BE2C (cell line): ENCODE results near the gene PPP1R14D.

Experiments used
- DNase-seq: peaks from one replicate; pipeline ENCODE4 v3.0.0-alpha.2; 2020
- H3K27me3 ChIP-seq: fragments of 250-450 bp; sonication (Bioruptor Pico); 2 replicates; pipeline ENCODE4 v1.5.1; 2020; ENCODE audit warnings: mild to moderate bottlenecking
- H3K36me3 ChIP-seq: fragments of 250-450 bp; sonication (Bioruptor Pico); 2 replicates; pipeline ENCODE4 v1.5.1; 2020; ENCODE audit warnings: mild to moderate bottlenecking
- H3K4me1 ChIP-seq: fragments of 250-450 bp; sonication (Bioruptor Pico); 2 replicates; pipeline ENCODE4 v1.5.1; 2020
- H3K4me3 ChIP-seq: 2 replicates; pipeline ENCODE4 v1.5.1; 2011; ENCODE audit warnings: low read depth, low read length
- H3K9me3 ChIP-seq: fragments of 250-450 bp; sonication (Bioruptor Pico); 2 replicates; pipeline ENCODE4 v1.5.1; 2020
- TF ChIP-seq, protein P1 (sequence below): IDR thresholded peaks from 2 replicates; pipeline ENCODE4 v1.5.1; 2012; ENCODE audit warnings: mild to moderate bottlenecking, low read depth, low read length

The PPP1R14D gene

DNA sequence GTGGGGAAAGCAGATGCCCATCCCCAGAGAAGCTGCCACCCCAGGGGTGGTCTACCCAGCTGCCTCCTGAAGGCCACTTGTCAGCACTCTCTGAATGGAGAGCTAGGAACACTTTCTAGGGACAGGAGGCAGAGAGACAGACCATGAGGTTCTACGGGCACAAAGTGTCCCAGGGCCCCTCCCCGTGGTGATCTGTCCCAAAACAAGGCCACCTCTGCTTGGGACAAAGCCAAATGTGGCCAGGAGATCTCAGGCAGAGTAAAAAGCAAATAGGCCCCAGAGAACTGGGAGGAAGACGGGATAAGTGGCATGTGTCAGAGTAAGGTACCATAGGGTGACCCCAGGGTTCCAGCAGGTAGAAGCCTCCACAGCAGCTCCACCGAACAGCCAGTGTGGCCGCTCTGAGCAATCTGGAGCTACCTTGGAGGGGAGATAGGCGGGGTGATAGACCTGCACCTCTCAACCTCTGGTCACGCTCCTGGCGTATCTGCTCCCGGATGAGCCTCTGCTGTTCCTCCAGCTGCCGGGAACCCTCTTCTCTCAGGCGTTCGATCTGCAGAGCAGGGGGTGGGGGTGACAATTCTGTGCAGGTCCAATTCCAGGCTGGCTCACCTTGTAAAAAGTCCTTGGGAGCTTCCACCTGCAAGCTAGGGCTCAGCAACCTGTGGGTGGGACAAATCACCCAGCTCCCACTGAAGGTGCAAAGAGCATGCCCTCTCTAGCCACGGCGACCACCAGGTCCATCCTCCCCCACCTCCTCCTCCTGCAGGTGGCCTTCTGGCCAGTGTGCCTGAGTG lies 52.6 kb downstream of the PPP1R14D start:
- peaks cover 38% of the 10 kb centered on the region for H3K36me3 ChIP-seq
- H3K4me1 ChIP-seq, result peaks cover 4% of the 10 kb centered on the region; the same call in 1 of the 2 replicates
- TF ChIP-seq, protein P1, sequence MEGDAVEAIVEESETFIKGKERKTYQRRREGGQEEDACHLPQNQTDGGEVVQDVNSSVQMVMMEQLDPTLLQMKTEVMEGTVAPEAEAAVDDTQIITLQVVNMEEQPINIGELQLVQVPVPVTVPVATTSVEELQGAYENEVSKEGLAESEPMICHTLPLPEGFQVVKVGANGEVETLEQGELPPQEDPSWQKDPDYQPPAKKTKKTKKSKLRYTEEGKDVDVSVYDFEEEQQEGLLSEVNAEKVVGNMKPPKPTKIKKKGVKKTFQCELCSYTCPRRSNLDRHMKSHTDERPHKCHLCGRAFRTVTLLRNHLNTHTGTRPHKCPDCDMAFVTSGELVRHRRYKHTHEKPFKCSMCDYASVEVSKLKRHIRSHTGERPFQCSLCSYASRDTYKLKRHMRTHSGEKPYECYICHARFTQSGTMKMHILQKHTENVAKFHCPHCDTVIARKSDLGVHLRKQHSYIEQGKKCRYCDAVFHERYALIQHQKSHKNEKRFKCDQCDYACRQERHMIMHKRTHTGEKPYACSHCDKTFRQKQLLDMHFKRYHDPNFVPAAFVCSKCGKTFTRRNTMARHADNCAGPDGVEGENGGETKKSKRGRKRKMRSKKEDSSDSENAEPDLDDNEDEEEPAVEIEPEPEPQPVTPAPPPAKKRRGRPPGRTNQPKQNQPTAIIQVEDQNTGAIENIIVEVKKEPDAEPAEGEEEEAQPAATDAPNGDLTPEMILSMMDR, result no peak

DNA sequence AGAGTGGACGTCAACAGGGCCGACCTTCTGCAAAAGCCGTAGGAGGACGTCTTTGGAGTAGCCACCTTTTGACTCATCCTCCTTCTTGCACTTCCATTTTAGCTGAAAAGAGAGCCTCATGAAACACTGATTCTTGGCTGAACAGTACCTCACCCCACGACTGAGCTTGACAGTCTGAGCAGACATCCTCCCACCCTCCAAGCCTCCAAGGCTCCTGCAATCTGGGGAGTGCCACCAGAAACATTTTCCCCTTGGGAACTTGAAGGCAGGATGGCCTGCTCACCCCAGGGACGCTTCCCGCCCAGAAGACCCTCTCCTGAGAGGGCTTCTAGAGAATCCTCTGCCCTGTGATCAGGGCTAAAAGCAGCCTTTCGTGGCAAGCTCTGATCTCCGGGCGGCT lies 53.5 kb downstream of the PPP1R14D start:
- Histone ChIP-seq H3K4me3 (no peak overlapping the region), H3K36me3 (peaks cover 38% of the 10 kb centered on the region), H3K27me3 (no peaks in the 10 kb centered on the region), H3K9me3 (no peaks in the 10 kb centered on the region), H3K4me1 (peaks cover 12% of the 10 kb centered on the region)
- TF ChIP-seq, protein P1, result no peak
- no peak for DNase-seq

More for the DNA sequence above, 52.6 kb downstream of the PPP1R14D start:
- no peak overlapping the region for H3K4me3 ChIP-seq
- DNase-seq, result no peak
- H3K27me3 ChIP-seq, result no peaks in the 10 kb centered on the region
- H3K9me3 ChIP-seq, result no peaks in the 10 kb centered on the region

DNA sequence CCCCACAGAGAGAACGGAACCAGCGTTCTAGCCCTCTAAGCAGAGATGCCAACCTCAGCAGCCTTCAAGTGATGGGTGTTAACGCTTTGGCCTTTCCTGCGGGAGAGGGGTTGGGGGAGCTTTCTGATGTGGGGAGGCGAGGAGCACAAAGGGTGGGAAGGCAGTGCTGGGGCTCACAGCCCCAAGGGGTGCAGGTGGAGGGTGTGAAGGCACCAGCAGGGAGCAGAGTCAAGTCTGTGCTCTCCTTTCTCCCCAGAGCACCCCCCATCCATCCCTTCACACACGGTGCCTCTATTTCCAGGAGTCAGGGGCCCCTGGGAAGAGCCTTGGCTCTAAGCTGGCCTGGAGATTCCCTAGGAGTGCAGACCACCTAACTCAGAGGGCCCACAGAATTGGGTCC lies 54.6 kb downstream of the PPP1R14D start:
- Histone ChIP-seq H3K9me3 (no peaks in the 10 kb centered on the region), H3K4me1 (peaks cover 23% of the 10 kb centered on the region), H3K4me3 (no peak overlapping the region), H3K36me3 (peaks cover 28% of the 10 kb centered on the region), H3K27me3 (no peaks in the 10 kb centered on the region)
- DNase-seq, result no peak
- TF ChIP-seq, protein P1, result no peak

DNA sequence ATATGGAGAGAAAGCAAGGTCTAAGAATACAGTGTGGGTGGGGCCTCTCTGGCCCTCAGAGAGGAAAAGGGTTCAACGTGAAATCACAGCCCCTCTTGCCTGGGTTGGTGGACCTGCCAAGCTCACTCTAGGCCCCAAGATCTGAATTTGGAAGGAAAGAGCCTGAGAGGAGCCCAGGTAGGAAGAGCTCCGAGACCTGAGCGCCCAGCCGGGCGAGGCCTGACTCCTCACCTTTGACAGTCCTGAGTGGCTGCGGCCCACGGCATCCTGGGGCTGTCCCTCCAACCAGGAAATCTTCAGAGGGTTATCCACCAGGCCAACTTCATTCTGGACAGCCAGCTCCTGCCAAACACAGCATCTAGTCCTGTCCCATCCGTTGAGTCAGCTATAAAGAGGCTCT lies 55.0 kb downstream of the PPP1R14D start:
- Histone ChIP-seq H3K27me3 (no peaks in the 10 kb centered on the region), H3K4me3 (no peak overlapping the region), H3K4me1 (peaks cover 27% of the 10 kb centered on the region), H3K9me3 (no peaks in the 10 kb centered on the region), H3K36me3 (peaks cover 24% of the 10 kb centered on the region)
- no peak for DNase-seq
- TF ChIP-seq, protein P1, result no peak

DNA sequence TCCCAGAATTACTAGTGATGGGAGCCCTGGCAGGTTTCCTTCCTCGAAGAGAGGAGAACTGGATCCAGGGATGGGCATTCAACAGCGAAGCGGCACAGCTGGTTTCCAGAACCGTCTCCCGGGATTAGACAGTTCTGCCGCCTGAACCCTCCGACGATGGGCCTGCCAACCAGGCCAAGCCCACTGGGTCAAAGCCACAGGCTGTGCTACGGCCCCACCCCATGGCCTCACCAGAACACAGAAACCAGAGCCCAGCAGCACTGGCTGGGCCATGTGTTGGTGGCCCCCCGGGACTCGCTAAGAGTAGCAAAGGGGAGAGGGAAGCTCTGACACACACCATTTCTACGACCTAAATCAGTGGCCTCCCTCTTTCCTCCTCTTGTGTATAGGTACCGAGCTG lies 56.5 kb downstream of the PPP1R14D start:
- Histone ChIP-seq H3K4me3 (no peak overlapping the region), H3K4me1 (peaks cover 30% of the 10 kb centered on the region)
- TF ChIP-seq, protein P1, result no peak

DNA sequence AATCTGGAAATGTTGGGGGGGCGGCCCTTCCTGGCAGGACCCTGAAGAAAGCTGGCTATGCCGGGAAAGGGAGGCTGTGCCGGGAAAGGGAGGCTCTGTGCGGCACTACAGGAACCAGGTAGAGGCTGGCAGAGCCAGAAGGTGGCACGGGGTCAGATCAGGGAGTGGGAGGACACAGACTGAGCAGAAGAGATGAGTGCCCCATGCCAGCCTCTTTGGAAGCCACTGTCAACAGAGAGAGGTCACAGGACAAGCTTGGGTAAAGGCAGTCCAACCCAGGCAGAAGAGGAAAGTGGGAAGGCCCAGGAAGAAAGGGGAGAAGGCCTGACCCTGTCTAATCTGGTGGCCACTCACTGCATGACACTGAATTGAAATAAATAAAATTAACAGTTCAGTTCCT lies 57.3 kb downstream of the PPP1R14D start:
- Histone ChIP-seq H3K4me3 (no peak overlapping the region), H3K4me1 (peaks cover 34% of the 10 kb centered on the region), H3K9me3 (no peaks in the 10 kb centered on the region), H3K36me3 (peaks cover 16% of the 10 kb centered on the region), H3K27me3 (no peaks in the 10 kb centered on the region)
- TF ChIP-seq, protein P1, result no peak
- DNase-seq, result no peak

More for the DNA sequence above, 56.5 kb downstream of the PPP1R14D start:
- Histone ChIP-seq H3K27me3 (no peaks in the 10 kb centered on the region), H3K9me3 (no peaks in the 10 kb centered on the region), H3K36me3 (peaks cover 24% of the 10 kb centered on the region)
- peak; percentile 58 for DNase-seq
